ENCODE results near the gene ZNF112. TPM values are rescaled to one million over a fixed set of nuclear protein-coding genes. Genes with fewer than 3 reads are reported as not detected.

Gene ZNF112
- 7.1 and 9.9 TPM in 2 replicates for total RNA-seq

DNA sequence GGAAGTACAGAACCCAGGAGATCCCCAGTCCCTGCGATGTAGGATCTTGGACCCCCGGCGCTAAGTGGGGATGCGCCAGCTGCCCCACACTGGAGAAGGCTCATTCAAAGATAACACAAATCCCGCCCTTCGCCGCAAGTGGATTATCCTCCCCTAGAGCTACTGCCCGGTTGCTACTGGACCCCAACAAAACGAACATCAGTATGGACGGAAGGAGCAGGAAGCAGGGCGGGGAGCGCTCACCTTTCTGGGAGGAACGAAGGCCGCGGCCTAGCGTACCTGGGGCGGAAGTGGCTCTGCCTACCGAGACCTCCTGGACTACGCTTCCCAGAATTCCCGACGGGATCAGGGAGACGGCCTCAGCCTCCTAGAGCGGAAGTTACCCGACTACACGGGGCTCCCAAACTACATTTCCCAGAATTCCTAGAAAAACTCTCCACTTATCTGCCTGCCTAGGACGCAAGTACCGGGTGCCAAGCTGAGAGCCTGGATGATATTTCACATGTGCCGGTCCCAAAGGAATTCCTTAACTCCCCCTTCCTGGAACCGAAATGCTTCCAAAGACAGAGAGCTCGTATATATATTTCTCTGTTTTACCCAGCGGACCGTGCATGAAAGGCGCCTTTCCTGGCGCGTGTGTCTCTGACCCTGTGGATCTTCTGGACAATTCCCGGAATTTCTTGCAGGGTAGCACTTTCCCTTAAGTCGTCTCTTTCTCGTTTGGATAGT lies at the start of gene ZNF112:
Gene ZNF112, minus strand, starts transcription at position 298 of the 729 bp plus-strand sequence. CDS start 16,141 bp downstream, outside the sequence.

DNA sequence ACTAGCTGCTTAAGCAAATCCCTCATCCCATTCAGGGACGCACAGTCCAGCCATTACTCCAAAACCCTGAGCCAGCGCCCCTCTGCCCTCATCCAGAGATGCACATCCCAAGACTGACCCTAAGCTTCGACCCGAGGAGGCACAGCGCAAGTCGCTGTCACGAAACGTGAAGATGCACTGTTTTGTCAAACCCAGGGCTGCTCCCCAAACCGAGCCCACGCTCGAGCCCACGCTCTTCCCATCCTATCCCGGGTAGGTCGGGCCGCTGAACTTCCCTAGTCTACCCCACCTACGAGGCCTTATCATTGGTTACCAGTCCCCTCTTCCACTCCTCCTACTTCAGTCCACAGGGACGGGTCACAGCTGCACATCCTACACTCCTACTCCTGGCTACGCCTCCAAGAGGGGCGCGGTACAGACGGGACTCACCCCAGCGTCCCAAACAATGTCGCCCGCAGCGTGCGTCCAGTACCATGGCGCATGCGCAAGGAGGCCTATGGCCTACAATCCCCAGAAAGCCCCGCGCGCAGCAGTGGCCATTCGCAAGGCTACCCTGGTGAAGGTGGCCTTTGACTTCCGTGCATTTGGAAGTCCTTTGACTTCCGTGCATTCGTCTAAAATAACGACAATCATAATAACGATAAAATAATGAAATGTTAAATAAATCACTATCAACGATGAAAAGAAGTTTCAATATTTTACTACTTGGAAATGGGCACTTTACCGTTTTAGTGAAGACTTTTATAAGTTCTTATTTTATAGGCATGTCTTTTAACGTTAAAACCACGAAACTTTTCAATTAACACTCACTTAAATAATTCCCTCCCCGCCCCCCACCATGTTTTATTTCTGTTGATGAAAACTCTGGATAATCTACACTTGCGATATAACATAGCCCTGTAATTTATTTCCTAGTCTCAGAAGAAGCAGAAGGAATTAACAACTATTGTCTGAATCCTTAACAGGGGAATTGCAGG lies 44.9 kb upstream of the ZNF112 start, which contains the start of gene ZNF285:
Gene ZNF285, minus strand, starts transcription at position 470 of the 977 bp plus-strand sequence. CDS start 4,395 bp downstream, outside the sequence.

DNA sequence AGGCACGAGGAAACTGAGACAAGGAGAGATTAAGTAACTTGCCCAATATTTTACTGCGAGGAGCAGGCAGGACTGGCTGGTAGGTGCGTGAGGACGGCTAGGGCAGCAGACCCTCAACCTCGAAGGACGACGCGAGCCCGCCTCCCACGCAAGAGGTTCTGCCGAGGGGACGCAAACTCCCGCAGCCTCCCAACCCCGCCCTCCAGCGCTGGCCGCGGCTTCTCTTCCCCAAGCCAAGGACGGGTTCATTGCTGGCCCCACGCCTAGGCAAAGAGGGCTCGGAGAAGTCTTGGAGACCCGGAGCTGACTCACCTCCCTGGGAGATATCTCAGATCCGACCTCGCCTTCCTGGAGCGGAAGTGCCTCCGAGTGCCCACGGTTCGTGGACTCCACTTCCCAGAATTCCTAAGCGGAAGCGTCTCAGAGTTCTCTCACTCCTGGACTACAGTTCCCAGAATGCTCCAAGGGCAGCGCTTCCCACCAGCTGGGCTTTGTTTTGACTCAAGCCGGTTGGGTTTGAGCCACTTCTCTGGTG lies 51.8 kb downstream of the ZNF112 start, which contains the start of gene ZNF235:
Gene ZNF235, minus strand, starts transcription at position 367 of the 535 bp plus-strand sequence. CDS start 1,621 bp downstream, outside the sequence.

Other genes with a start within 250 kb of the ZNF112 start
- gene ZNF225, start 243.3 kb downstream of the ZNF112 start, total RNA-seq = 5.2 and 6.5 TPM in 2 replicates
- gene ZNF234, start 215.1 kb downstream of the ZNF112 start, total RNA-seq = 9.6 and 15.5 TPM in 2 replicates
- 15.9 and 21.7 TPM in 2 replicates for gene ZNF226, start 191.6 kb downstream of the ZNF112 start, total RNA-seq
- gene ZNF227, start 144.1 kb downstream of the ZNF112 start, total RNA-seq = 17.2 and 17.3 TPM in 2 replicates
- gene ZNF233, start 96.8 kb downstream of the ZNF112 start, total RNA-seq = 0.38 and 0.85 TPM in 2 replicates
- gene ZNF235, start 51.7 kb downstream of the ZNF112 start, total RNA-seq = 2.3 and 5.1 TPM in 2 replicates
- 3.1 and 3.4 TPM in 2 replicates for gene ZNF285, start 44.9 kb upstream of the ZNF112 start, total RNA-seq
- 8.6 and 13.0 TPM in 2 replicates for gene ZNF229, start 91.8 kb upstream of the ZNF112 start, total RNA-seq
- gene ZNF180, start 143.8 kb upstream of the ZNF112 start, total RNA-seq = 5.8 and 7.3 TPM in 2 replicates
- gene CEACAM20, start 173.0 kb upstream of the ZNF112 start, total RNA-seq = not detected in 2 replicates